Choroid plexus epithelial cell (primary cell): Measurements from ENCODE around the gene KIF7.

ENCODE experiments used
- DNase-seq: peaks from one replicate; pipeline ENCODE4 v3.0.0-alpha.2; 2010; ENCODE audit warnings: low read depth
- H3K4me3 ChIP-seq: 2 replicates; pipeline ENCODE4 v1.5.1; 2011; ENCODE audit warnings: low read depth, mild to moderate bottlenecking, control low read depth, low read length, moderate library complexity
- CTCF ChIP-seq: conservative IDR thresholded peaks from 2 replicates; pipeline ENCODE4 v1.5.1; 2011; ENCODE audit warnings: low read depth, mild to moderate bottlenecking, control low read depth, inconsistent platforms, low read length, moderate library complexity

KIF7 gene

GRCh38 chr15:89625716-89626115, 29.6 kb downstream of the KIF7 start:
- DNase-seq = no peak
- no peak overlapping the region for H3K4me3 ChIP-seq
- no peak for TF ChIP-seq CTCF

- no peak overlapping the region for H3K4me3 ChIP-seq
- no peak for TF ChIP-seq CTCF
- no peak for DNase-seq
Measured at GRCh38 chr15:89623165-89623564, 32.1 kb downstream of the KIF7 start.

DNA sequence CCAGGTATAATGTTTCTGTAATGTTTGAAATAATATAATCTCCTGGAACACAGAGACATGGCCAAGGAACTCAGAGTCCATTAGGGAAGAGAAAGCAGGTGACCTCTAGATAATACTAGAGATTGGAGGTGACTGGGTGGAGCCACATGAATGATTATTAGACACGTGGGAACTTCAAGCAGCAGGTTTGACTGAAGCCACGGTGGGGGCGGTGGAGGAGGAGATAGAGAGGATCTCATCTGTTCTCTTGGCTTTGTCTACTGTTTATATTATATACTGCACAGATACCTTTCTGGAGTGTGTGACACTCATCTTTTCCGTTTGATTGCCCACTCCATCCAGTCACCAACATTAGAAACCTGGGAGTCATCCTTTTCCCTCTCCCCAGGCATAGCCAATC, 33.7 kb downstream of the KIF7 start:
- no peak overlapping the region for H3K4me3 ChIP-seq
- no peak for DNase-seq
- no peak for TF ChIP-seq CTCF

- H3K4me3 ChIP-seq = no peak overlapping the region
- DNase-seq = no peak
- no peak for TF ChIP-seq CTCF
Measured at GRCh38 chr15:89616228-89616627, 39.0 kb downstream of the KIF7 start.

DNA sequence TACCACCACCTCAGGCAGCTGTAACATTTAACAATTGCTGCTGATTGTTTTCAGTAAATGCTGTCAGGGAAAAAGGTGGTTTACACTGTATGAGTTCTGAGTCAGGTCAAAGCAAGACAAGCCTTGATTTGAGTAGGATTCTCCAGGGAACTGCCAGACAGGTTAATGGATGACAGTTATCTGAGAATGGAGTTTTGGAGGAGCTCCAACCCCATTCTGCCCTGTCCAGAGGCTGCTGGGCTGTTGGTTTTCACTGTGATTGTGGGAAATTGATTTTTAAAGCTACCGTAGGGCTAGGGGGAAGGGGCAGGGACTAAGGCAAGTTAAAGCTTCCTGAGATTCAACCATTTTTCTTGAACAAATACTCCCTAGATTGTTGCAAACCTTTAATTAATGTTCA, 40.1 kb downstream of the KIF7 start:
- no peak for TF ChIP-seq CTCF
- no peak for DNase-seq
- H3K4me3 ChIP-seq = no peak overlapping the region

DNA sequence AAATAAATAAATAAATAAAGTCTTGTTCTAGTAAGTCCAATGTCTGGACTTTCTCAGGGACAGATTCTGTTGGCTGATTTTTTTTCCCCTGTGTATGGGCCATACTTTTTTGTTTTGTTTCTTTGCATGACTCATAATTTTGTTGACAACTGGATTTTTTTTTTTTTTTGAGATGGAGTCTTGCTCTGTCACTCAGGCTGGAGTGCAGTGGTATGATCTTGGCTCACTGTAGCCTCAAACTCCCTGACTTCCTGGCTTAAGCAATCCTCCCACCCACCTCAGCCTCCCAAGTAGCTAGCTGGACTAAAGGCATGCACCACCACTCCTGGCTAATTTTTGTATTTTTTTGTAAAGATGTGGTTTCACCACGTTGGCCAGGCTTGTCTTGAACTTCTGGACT, 41.1 kb downstream of the KIF7 start:
- TF ChIP-seq CTCF = no peak
- H3K4me3 ChIP-seq = no peak overlapping the region
- DNase-seq = peak; percentile 27

GRCh38 chr15:89613031-89613430, 42.2 kb downstream of the KIF7 start:
- no peak for TF ChIP-seq CTCF
- DNase-seq = no peak
- no peak overlapping the region for H3K4me3 ChIP-seq
